Measurements from ENCODE around the gene IFT122. TPM values are rescaled to one million over a fixed set of nuclear protein-coding genes. Genes with fewer than 3 reads are reported as not detected.
A peak's percentile ranks its signal among the peaks of the same experiment; 100 is the strongest.

The IFT122 gene
- polyA plus RNA-seq, 6 donors from 2014 or later: 4.4 to 9.7 (median 5.1) TPM; not detected in 1

DNA sequence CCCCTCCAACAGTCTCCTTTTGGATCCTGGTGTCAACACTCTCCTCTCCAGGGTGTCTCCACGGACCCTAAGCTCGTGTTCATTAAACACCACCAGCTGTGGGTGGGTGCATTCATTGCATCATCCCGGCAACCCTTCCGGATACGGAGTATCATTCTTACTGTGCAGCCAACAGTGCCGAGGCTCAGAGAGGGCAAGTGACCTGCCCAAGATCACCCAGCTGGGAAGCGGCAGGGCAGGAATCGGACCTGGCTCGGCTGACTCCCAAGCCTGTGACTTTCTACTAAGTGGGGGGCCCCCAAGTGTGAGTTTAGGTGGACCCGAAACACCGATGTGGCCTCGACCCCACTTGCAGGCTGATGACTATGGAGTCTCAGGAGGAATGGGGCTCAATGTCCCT, 123.3 kb downstream of the IFT122 start:
- no peak overlapping the region for H3K4me3 Mint-ChIP-seq
- no peak overlapping the region for H3K27ac Mint-ChIP-seq
- no peak for ATAC-seq (ENCODE audit: low read depth in 2 of 2)
- no peak for DNase-seq
- H3K4me1 Mint-ChIP-seq: peaks cover 7 to 15% (median 8%) of the 10 kb centered on the region in 3 donors
- H3K27me3 Mint-ChIP-seq: peaks cover 0 to 9% (median 0%) of the 10 kb centered on the region in 3 donors
- no peaks in the 10 kb centered on the region for H3K36me3 Mint-ChIP-seq
- no peaks in the 10 kb centered on the region for H3K9me3 Mint-ChIP-seq

DNA sequence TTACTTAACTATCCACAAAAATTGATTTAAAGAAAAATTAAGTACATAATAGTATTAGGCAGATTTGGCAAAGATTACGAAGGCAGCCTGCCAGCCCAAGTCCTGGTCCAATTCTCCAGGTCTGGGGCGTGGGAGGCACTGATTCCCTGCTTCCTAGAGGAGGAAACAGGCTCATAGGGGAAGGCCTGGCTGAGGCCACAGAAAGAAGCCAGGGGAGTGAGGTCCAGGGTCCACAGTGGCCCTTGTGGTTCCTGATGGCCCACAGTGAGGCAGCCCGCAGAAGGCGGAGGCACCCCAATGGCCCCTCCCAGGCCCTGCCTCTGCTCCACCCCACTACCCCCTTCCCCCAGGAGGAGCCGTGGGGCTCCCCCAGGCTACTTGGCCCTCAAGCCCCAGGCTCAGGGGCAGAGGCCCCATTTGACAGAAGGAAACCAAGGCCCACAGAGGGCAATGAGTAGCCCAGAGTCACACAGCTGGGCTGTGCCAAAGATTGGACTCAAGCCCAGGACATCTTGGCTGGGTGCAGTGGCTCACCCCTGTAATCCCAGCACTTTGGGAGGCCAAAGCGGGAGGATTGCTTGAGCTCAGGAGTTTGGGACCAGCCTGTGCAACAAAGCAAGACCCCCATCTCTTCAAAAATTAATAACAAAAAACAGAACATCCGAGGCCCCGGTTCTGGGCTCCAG, 124.0 kb downstream of the IFT122 start:
- H3K4me1 Mint-ChIP-seq: peaks cover 3 to 10% (median 5%) of the 10 kb centered on the region in 3 donors
- no peak for ATAC-seq (ENCODE audit: low read depth in 2 of 2)
- H3K27me3 Mint-ChIP-seq: peaks cover 0 to 6% (median 0%) of the 10 kb centered on the region in 3 donors
- peak overlapping the region in 1 of 6 donors; percentile 70 for H3K27ac Mint-ChIP-seq
- H3K9me3 Mint-ChIP-seq: no peaks in the 10 kb centered on the region
- H3K4me3 Mint-ChIP-seq: no peak overlapping the region
- H3K36me3 Mint-ChIP-seq: no peaks in the 10 kb centered on the region
- no peak for DNase-seq

DNA sequence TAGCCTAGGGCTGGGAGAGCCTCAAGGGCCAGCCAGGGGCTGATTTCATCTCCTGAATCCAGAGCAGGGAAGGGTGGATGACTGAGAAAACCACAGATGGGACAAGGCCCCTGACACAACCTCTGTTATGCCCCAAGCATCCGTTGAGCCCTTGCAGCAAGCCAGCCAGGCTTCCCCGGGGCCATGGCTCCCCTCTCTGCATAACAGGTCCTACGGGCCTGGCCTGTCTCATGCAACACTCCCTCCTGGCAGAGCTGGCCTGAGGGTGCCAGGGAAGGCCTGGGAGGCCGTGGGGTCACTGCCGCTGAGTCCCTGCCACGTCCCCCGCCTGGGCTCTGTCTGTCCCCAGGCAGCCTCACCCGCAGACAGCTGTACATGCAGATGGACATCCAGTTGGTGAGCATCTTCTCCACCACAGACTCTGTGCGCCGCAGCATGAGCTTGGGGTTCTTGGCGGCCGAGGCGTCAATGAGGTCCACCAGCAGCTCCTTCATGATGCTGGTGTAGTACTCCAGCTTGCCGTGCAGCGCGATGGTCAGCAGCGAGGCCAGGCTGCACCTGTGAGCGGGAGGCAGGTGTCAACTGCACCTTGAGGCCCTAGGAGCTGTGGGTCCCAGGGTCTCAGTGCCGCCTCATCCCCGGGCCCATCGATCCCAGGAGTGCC, 125.1 kb downstream of the IFT122 start:
- H3K9me3 Mint-ChIP-seq: no peaks in the 10 kb centered on the region
- peaks cover 0 to 6% (median 0%) of the 10 kb centered on the region in 3 donors for H3K27me3 Mint-ChIP-seq
- no peak overlapping the region for H3K4me3 Mint-ChIP-seq
- H3K27ac Mint-ChIP-seq: peak overlapping the region in 1 of 6 donors; percentile 37
- peaks cover 3 to 7% (median 5%) of the 10 kb centered on the region in 3 donors for H3K4me1 Mint-ChIP-seq
- H3K36me3 Mint-ChIP-seq: no peaks in the 10 kb centered on the region
- DNase-seq (no peak), ATAC-seq (ENCODE audit: low read depth in 2 of 2) (no peak)

DNA sequence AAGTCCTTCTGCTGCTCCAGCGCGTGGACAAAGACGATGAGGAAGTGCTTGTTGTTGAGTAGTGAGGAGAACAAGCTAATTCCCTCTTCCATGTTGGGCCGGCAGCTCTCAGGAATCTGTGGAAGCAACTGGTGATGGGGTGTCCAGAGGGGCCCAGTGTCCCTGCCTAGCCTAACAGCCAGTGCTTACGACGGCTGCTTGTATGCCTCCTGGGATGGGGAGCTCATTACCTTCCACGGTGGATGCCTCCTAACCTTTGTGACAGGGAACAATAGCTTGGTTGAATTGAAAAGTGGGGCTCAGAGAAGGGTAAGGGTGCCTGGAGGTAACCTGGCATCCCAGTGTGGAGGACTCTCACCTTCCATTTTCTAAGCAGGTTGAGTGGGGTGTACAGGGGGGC, 125.9 kb downstream of the IFT122 start:
- Mint-ChIP-seq H3K4me3 (no peak overlapping the region), H3K9me3 (no peaks in the 10 kb centered on the region), H3K4me1 (peaks cover 0 to 1% (median under 1%) of the 10 kb centered on the region in 3 donors), H3K27ac (no peak overlapping the region), H3K36me3 (no peaks in the 10 kb centered on the region), H3K27me3 (peaks cover 0 to under 1% (median 0%) of the 10 kb centered on the region in 3 donors)
- DNase-seq (no peak), ATAC-seq (ENCODE audit: low read depth in 2 of 2) (no peak)

DNA sequence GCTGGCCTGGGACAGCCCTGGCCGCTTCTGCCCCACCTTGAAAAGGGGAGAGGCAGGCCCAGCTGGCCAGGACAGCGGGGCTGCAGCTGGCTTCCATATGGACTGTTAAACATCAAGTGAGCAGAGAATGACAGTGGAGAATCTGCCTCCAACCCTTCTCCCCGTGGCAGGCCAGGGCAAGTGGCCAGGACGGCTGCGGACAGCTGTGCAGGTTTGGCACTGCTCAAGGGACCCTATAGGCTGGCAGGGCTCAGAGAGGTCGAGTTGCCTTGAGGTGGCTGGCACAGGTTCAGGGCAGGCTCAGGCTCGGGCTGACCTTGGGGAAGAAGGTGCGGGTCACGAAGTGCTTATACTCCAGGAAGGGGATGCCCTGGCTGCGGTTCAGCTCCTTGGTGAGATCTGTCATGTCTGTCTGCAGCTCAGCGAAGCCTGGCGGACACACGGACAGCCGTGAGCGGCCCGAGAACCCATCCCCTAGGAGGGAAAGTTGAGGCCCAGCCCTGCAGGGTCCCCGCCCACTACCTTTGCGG, 127.2 kb downstream of the IFT122 start:
- H3K4me1 Mint-ChIP-seq: peaks cover 0 to 9% (median 0%) of the 10 kb centered on the region in 3 donors
- H3K4me3 Mint-ChIP-seq: no peak overlapping the region
- no peaks in the 10 kb centered on the region for H3K36me3 Mint-ChIP-seq
- no peaks in the 10 kb centered on the region for H3K9me3 Mint-ChIP-seq
- DNase-seq (no peak), ATAC-seq (ENCODE audit: low read depth in 2 of 2) (no peak)
- H3K27ac Mint-ChIP-seq: no peak overlapping the region
- H3K27me3 Mint-ChIP-seq: no peaks in the 10 kb centered on the region

DNA sequence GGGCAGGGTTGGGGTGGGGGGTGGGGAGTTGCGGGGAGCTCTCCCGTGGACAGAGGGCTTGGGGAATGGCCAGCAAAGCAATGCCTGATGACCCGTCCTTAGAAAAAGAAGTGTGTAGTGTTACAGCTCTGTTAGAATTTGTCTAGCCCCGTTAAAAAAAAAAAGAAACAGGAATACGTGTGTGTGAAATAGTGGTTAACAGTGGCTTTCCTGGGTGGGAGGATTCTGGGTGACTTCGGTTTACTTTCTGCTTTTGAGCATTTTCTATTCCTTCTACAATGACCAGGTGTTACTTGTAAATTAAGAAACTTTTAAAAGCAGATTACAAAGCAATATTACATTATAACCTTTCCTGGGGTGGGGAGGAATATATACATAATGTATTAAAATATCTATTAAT, 127.9 kb downstream of the IFT122 start:
- Mint-ChIP-seq H3K4me3 (no peak overlapping the region), H3K36me3 (no peaks in the 10 kb centered on the region), H3K27me3 (no peaks in the 10 kb centered on the region), H3K9me3 (no peaks in the 10 kb centered on the region), H3K27ac (no peak overlapping the region), H3K4me1 (peaks cover 0 to 9% (median 0%) of the 10 kb centered on the region in 3 donors)
- ATAC-seq (ENCODE audit: low read depth in 2 of 2): no peak
- no peak for DNase-seq

DNA sequence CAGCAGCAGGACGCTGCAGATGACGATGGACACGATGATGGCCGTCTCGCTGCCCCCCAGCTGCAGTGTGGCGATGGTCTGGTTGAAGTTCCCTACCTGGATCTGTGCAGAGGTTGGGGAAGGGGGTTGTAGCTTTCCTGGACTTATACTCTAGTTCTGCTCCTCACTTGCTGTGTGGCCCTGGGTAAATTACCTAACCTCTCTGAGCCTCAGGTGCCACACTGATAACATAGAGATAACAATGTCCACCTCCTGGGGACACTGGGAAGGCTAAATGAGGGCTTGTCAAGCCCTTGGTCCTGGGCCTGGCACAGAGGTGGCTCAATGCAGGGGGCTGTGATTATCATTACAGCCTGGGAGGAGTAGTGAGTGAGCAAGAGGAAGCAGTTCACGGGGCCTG, 129.8 kb downstream of the IFT122 start:
- H3K9me3 Mint-ChIP-seq: no peaks in the 10 kb centered on the region
- no peak overlapping the region for H3K27ac Mint-ChIP-seq
- H3K4me1 Mint-ChIP-seq: peaks cover 7 to 19% (median 10%) of the 10 kb centered on the region in 3 donors
- no peaks in the 10 kb centered on the region for H3K27me3 Mint-ChIP-seq
- ATAC-seq (ENCODE audit: low read depth in 2 of 2) (no peak), DNase-seq (no peak)
- H3K36me3 Mint-ChIP-seq: no peaks in the 10 kb centered on the region
- H3K4me3 Mint-ChIP-seq: no peak overlapping the region

Other genes with a start within 250 kb of the IFT122 start
- 10 to 100 TPM; 48.6 to 95.6 (median 60.9) TPM for gene COPG1, start 190.6 kb upstream of the IFT122 start, polyA plus RNA-seq (ENCODE audit: low read depth in 6 of 6)
- 100 to 1,000 TPM; 128 to 265 (median 146) TPM for gene HMCES, start 161.4 kb upstream of the IFT122 start, polyA plus RNA-seq (ENCODE audit: low read depth in 6 of 6)
- under 1 TPM in 2 of 6 donors, not detected in 4; 0.12 to 0.36 TPM for gene EFCAB12, start 11.6 kb upstream of the IFT122 start, polyA plus RNA-seq (ENCODE audit: low read depth in 6 of 6)
- gene MBD4, start 276 bp upstream of the IFT122 start, polyA plus RNA-seq (ENCODE audit: low read depth in 6 of 6): 100 to 1,000 TPM in 5 of 6 donors, 10 to 100 TPM in 1; 98.2 to 187 (median 127) TPM
- gene RHO, start 88.4 kb downstream of the IFT122 start, polyA plus RNA-seq (ENCODE audit: low read depth in 6 of 6): not detected
- gene H1-8, start 103.0 kb downstream of the IFT122 start, polyA plus RNA-seq (ENCODE audit: low read depth in 6 of 6): not detected
- under 1 TPM in 2 of 6 donors, not detected in 4; 0.11 to 0.32 TPM for gene PLXND1, start 166.5 kb downstream of the IFT122 start, polyA plus RNA-seq (ENCODE audit: low read depth in 6 of 6)